Osteocyte (in vitro differentiated cells): ENCODE data around the gene GRAMD1B. TPM values are rescaled to one million over a fixed set of nuclear protein-coding genes. Genes with fewer than 3 reads are reported as not detected.
"Not testable (repeated sequence)": the region's sequence is repeated elsewhere in the genome, so short reads cannot be mapped to it uniquely, and the experiment has no call there.

Source experiments
- DNase-seq: peaks from one replicate; pipeline ENCODE4 v3.0.0; 2021; ENCODE audit warnings: mixed read lengths; ENCODE audit not compliant: unreplicated experiment; ENCODE audit errors: extremely low spot score
- H3K27ac Mint-ChIP-seq: one replicate; pipeline ENCODE4 v1.8.0; 2021; ENCODE audit warnings: mild to moderate bottlenecking, mixed read lengths; ENCODE audit not compliant: unreplicated experiment
- H3K27me3 Mint-ChIP-seq: one replicate; pipeline ENCODE4 v1.8.0; 2021; ENCODE audit warnings: mixed read lengths; ENCODE audit not compliant: unreplicated experiment
- H3K36me3 Mint-ChIP-seq: one replicate; pipeline ENCODE4 v1.8.0; 2021; ENCODE audit warnings: mixed read lengths; ENCODE audit not compliant: unreplicated experiment
- H3K4me1 Mint-ChIP-seq: one replicate; pipeline ENCODE4 v1.8.0; 2021; ENCODE audit warnings: mixed read lengths; ENCODE audit not compliant: unreplicated experiment
- H3K4me3 Mint-ChIP-seq: one replicate; pipeline ENCODE4 v1.8.0; 2021; ENCODE audit warnings: mild to moderate bottlenecking, moderate library complexity, mixed read lengths; ENCODE audit not compliant: unreplicated experiment
- H3K9me3 Mint-ChIP-seq: one replicate; pipeline ENCODE4 v1.8.0; 2021; ENCODE audit warnings: mixed read lengths; ENCODE audit not compliant: unreplicated experiment
- CTCF ChIP-seq: fragments of 200-600 bp; sonication (generic); IDR thresholded peaks from 2 replicates; pipeline ENCODE4 v1.5.0; 2021; ENCODE audit warnings: antibody characterized with exemption, mild to moderate bottlenecking, moderate library complexity
- total RNA-seq: library from RNA; stranded (reverse); gene quantifications from 2 replicates; pipeline ENCODE4 v1.2.1, GENCODE V29; 2021

Gene GRAMD1B
- total RNA-seq, 1 donor from 2014 or later, result 1.9 TPM

GRCh38 chr11:123566852-123567251 lies 136.8 kb downstream of the GRAMD1B start:
- no peaks in the 10 kb centered on the region for H3K36me3 Mint-ChIP-seq
- no peaks in the 10 kb centered on the region for H3K27me3 Mint-ChIP-seq
- no peaks in the 10 kb centered on the region for H3K9me3 Mint-ChIP-seq
- H3K27ac Mint-ChIP-seq, result no peak overlapping the region
- H3K4me1 Mint-ChIP-seq, result no peaks in the 10 kb centered on the region
- H3K4me3 Mint-ChIP-seq, result no peak overlapping the region
- no peak for DNase-seq
- TF ChIP-seq CTCF, result no peak

- H3K36me3 Mint-ChIP-seq, result no peaks in the 10 kb centered on the region
- no peaks in the 10 kb centered on the region for H3K27me3 Mint-ChIP-seq
- H3K4me1 Mint-ChIP-seq, result no peaks in the 10 kb centered on the region
- H3K9me3 Mint-ChIP-seq, result no peaks in the 10 kb centered on the region
- TF ChIP-seq CTCF, result no peak
- no peak overlapping the region for H3K4me3 Mint-ChIP-seq
- no peak overlapping the region for H3K27ac Mint-ChIP-seq
- DNase-seq, result no peak
Observed at GRCh38 chr11:123567466-123567865, 137.4 kb downstream of the GRAMD1B start.

- H3K36me3 Mint-ChIP-seq, result no peaks in the 10 kb centered on the region
- no peak for DNase-seq
- H3K27me3 Mint-ChIP-seq, result no peaks in the 10 kb centered on the region
- H3K4me3 Mint-ChIP-seq, result no peak overlapping the region
- H3K4me1 Mint-ChIP-seq, result no peaks in the 10 kb centered on the region
- no peak for TF ChIP-seq CTCF
- H3K9me3 Mint-ChIP-seq, result no peaks in the 10 kb centered on the region
- H3K27ac Mint-ChIP-seq, result no peak overlapping the region
Observed at GRCh38 chr11:123568367-123568870, 138.3 kb downstream of the GRAMD1B start.

- no peaks in the 10 kb centered on the region for H3K4me1 Mint-ChIP-seq
- H3K27ac Mint-ChIP-seq, result no peak overlapping the region
- peaks cover 6% of the 10 kb centered on the region for H3K27me3 Mint-ChIP-seq
- no peak for DNase-seq
- H3K9me3 Mint-ChIP-seq, result no peaks in the 10 kb centered on the region
- TF ChIP-seq CTCF, result no peak
- no peaks in the 10 kb centered on the region for H3K36me3 Mint-ChIP-seq
- no peak overlapping the region for H3K4me3 Mint-ChIP-seq
Observed at GRCh38 chr11:123569393-123569792, 139.3 kb downstream of the GRAMD1B start.

- Mint-ChIP-seq H3K4me3 (no peak overlapping the region), H3K9me3 (no peaks in the 10 kb centered on the region), H3K27ac (no peak overlapping the region), H3K4me1 (no peaks in the 10 kb centered on the region), H3K27me3 (peaks cover 16% of the 10 kb centered on the region), H3K36me3 (no peaks in the 10 kb centered on the region)
- TF ChIP-seq CTCF, result no peak
- DNase-seq, result no peak
Observed at GRCh38 chr11:123570939-123571580, 141.0 kb downstream of the GRAMD1B start.

- not testable (repeated sequence) for H3K36me3 Mint-ChIP-seq, H3K4me1 Mint-ChIP-seq, H3K9me3 Mint-ChIP-seq, H3K4me3 Mint-ChIP-seq, H3K27ac Mint-ChIP-seq, DNase-seq
- H3K27me3 Mint-ChIP-seq, result peaks cover 22% of the 10 kb centered on the region
Observed at GRCh38 chr11:123572791-123573190, 142.7 kb downstream of the GRAMD1B start.
